GM23338 (cell line): ENCODE results near the gene TPH1.
"Not testable (repeated sequence)": the region's sequence is repeated elsewhere in the genome, so short reads cannot be mapped to it uniquely, and the experiment has no call there.

Experiments used
- EZH2 ChIP-seq: fragments of 200-600 bp; sonication (generic); IDR thresholded peaks from one replicate; pipeline ENCODE4 v1.8.0; 2017; ENCODE audit warnings: antibody characterized with exemption, mild to moderate bottlenecking, low read depth; ENCODE audit not compliant: unreplicated experiment
- EZH2phosphoT487 ChIP-seq: fragments of 200-600 bp; sonication (generic); IDR thresholded peaks from one replicate; pipeline ENCODE4 v1.8.1; 2018; ENCODE audit warnings: antibody characterized with exemption; ENCODE audit not compliant: unreplicated experiment
- POLR2AphosphoS5 ChIP-seq: IDR thresholded peaks from 2 replicates; pipeline ENCODE4 v1.6.1; 2016; ENCODE audit warnings: antibody characterized with exemption, low read depth
- REST ChIP-seq: IDR thresholded peaks from one replicate; pipeline ENCODE4 v1.6.1; 2018; ENCODE audit warnings: antibody characterized with exemption; ENCODE audit not compliant: unreplicated experiment
- TF ChIP-seq, protein P1 (sequence below), 2 experiments: fragments of 200-600 bp in 1 of 2; sonication (generic) in 1 of 2; conservative IDR thresholded peaks; 2 replicates each; pipeline versions ENCODE4 v1.5.1 to v1.6.1; 2016 to 2017; ENCODE audit warnings: antibody characterized with exemption in 2 of 2, low read depth in 2 of 2, mild to moderate bottlenecking in 2 of 2, moderate library complexity in 1 of 2
- TF ChIP-seq, protein P2 (sequence below): IDR thresholded peaks from 2 replicates; pipeline ENCODE4 v1.6.1; 2016; ENCODE audit warnings: antibody characterized with exemption

DNA sequence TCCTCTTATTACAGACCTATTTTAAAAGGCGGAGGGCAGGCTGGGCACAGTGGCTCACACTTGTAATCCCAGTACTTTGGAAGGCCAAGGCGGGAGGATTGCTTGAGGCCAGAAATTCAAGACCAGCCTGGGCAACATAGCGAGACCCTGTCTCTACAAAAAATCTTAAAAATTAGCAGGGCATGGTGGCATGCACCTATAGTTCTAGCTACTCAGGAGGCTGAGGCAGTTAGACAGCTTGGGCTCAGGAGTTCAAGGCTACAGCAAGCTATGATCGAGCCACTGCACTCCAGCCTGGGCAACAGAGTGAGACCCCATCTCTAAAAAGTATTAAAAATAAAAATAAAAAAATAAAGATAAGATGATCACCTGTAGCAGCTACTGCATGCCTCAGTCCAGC, 45.9 kb downstream of the TPH1 start:
- not testable (repeated sequence) for TF ChIP-seq EZH2phosphoT487, POLR2AphosphoS5, EZH2, REST
- TF ChIP-seq, protein P1, sequence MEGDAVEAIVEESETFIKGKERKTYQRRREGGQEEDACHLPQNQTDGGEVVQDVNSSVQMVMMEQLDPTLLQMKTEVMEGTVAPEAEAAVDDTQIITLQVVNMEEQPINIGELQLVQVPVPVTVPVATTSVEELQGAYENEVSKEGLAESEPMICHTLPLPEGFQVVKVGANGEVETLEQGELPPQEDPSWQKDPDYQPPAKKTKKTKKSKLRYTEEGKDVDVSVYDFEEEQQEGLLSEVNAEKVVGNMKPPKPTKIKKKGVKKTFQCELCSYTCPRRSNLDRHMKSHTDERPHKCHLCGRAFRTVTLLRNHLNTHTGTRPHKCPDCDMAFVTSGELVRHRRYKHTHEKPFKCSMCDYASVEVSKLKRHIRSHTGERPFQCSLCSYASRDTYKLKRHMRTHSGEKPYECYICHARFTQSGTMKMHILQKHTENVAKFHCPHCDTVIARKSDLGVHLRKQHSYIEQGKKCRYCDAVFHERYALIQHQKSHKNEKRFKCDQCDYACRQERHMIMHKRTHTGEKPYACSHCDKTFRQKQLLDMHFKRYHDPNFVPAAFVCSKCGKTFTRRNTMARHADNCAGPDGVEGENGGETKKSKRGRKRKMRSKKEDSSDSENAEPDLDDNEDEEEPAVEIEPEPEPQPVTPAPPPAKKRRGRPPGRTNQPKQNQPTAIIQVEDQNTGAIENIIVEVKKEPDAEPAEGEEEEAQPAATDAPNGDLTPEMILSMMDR (conservative IDR thresholded peaks at IDR 0.05; ENCODE audit: low read depth in 2 of 2) = not testable (repeated sequence)
- TF ChIP-seq, protein P2, sequence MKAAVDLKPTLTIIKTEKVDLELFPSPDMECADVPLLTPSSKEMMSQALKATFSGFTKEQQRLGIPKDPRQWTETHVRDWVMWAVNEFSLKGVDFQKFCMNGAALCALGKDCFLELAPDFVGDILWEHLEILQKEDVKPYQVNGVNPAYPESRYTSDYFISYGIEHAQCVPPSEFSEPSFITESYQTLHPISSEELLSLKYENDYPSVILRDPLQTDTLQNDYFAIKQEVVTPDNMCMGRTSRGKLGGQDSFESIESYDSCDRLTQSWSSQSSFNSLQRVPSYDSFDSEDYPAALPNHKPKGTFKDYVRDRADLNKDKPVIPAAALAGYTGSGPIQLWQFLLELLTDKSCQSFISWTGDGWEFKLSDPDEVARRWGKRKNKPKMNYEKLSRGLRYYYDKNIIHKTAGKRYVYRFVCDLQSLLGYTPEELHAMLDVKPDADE = not testable (repeated sequence)
